Measurements from ENCODE around the gene PGBD2.

Gene PGBD2

GRCh38 chr1:248890549-248891498 lies 15.2 kb upstream of the PGBD2 start:
- H3K36me3 ChIP-seq (ENCODE audit: control insufficient read depth, insufficient read depth, low read length) = no peaks in the 10 kb centered on the region
- no peaks in the 10 kb centered on the region for H3K9me3 ChIP-seq (ENCODE audit: control insufficient read depth, insufficient read depth, low read length)
- DNase-seq (ENCODE audit: low read depth, low spot score) = no peak
- 100% methylated on average over 5 of the region's 9 CpGs for whole genome bisulfite sequencing (ENCODE audit: insufficient coverage, insufficient read length)
- no peak overlapping the region for H3K27ac ChIP-seq (ENCODE audit: low read length)
- no peaks in the 10 kb centered on the region for H3K27me3 ChIP-seq (ENCODE audit: control insufficient read depth, insufficient read depth, low read length)
- H3K4me3 ChIP-seq (ENCODE audit: low read length) = no peak overlapping the region
- H3K4me1 ChIP-seq (ENCODE audit: control insufficient read depth, insufficient read depth, low read length) = no peaks in the 10 kb centered on the region

GRCh38 chr1:248891758-248892157 lies 14.3 kb upstream of the PGBD2 start:
- Histone ChIP-seq H3K4me1 (ENCODE audit: control insufficient read depth, insufficient read depth, low read length) (no peaks in the 10 kb centered on the region), H3K36me3 (ENCODE audit: control insufficient read depth, insufficient read depth, low read length) (no peaks in the 10 kb centered on the region), H3K4me3 (ENCODE audit: low read length) (no peak overlapping the region), H3K27ac (ENCODE audit: low read length) (no peak overlapping the region), H3K27me3 (ENCODE audit: control insufficient read depth, insufficient read depth, low read length) (no peaks in the 10 kb centered on the region), H3K9me3 (ENCODE audit: control insufficient read depth, insufficient read depth, low read length) (no peaks in the 10 kb centered on the region)
- no peak for DNase-seq (ENCODE audit: low read depth, low spot score)
- WGBS (ENCODE audit: insufficient coverage, insufficient read length) = no CpG with 5 or more reads among the region's 2 CpGs

GRCh38 chr1:248892590-248892989 lies 13.4 kb upstream of the PGBD2 start:
- no CpG with 5 or more reads among the region's 1 CpG for WGBS (ENCODE audit: insufficient coverage, insufficient read length)
- Histone ChIP-seq H3K36me3 (ENCODE audit: control insufficient read depth, insufficient read depth, low read length) (no peaks in the 10 kb centered on the region), H3K4me3 (ENCODE audit: low read length) (no peak overlapping the region), H3K27me3 (ENCODE audit: control insufficient read depth, insufficient read depth, low read length) (no peaks in the 10 kb centered on the region), H3K9me3 (ENCODE audit: control insufficient read depth, insufficient read depth, low read length) (no peaks in the 10 kb centered on the region), H3K27ac (ENCODE audit: low read length) (no peak overlapping the region), H3K4me1 (ENCODE audit: control insufficient read depth, insufficient read depth, low read length) (no peaks in the 10 kb centered on the region)
- DNase-seq (ENCODE audit: low read depth, low spot score) = no peak

DNA sequence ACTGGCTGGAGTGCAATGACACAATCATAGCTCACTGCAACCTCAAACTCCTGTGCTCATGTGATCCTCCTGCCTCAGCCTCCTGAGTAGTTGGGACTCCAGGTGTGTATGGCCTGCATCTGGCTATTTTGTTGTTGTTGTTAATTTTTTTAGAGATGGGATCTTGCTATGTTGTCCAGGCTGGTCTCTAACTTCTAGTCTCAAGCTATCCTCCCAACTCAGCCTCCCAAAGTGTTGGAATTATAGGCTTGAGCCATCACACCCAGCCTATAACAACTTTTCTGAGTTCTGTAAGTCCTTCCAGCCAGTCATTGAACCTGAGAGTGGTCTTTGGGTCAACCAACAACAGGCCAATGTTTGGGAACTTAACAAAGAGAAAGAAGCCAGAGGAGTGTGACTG lies 11.2 kb upstream of the PGBD2 start:
- H3K36me3 ChIP-seq (ENCODE audit: control insufficient read depth, insufficient read depth, low read length) = no peaks in the 10 kb centered on the region
- H3K4me3 ChIP-seq (ENCODE audit: low read length) = no peak overlapping the region
- no peaks in the 10 kb centered on the region for H3K4me1 ChIP-seq (ENCODE audit: control insufficient read depth, insufficient read depth, low read length)
- no peak for DNase-seq (ENCODE audit: low read depth, low spot score)
- no peaks in the 10 kb centered on the region for H3K9me3 ChIP-seq (ENCODE audit: control insufficient read depth, insufficient read depth, low read length)
- no peak overlapping the region for H3K27ac ChIP-seq (ENCODE audit: low read length)
- no peaks in the 10 kb centered on the region for H3K27me3 ChIP-seq (ENCODE audit: control insufficient read depth, insufficient read depth, low read length)

GRCh38 chr1:248897412-248898337 lies 8.4 kb upstream of the PGBD2 start:
- Histone ChIP-seq H3K4me1 (ENCODE audit: control insufficient read depth, insufficient read depth, low read length) (no peaks in the 10 kb centered on the region), H3K27ac (ENCODE audit: low read length) (no peak overlapping the region), H3K27me3 (ENCODE audit: control insufficient read depth, insufficient read depth, low read length) (no peaks in the 10 kb centered on the region), H3K9me3 (ENCODE audit: control insufficient read depth, insufficient read depth, low read length) (no peaks in the 10 kb centered on the region), H3K4me3 (ENCODE audit: low read length) (no peak overlapping the region), H3K36me3 (ENCODE audit: control insufficient read depth, insufficient read depth, low read length) (no peaks in the 10 kb centered on the region)
- WGBS (ENCODE audit: insufficient coverage, insufficient read length) = no CpG with 5 or more reads among the region's 9 CpGs
- DNase-seq (ENCODE audit: low read depth, low spot score) = no peak

DNA sequence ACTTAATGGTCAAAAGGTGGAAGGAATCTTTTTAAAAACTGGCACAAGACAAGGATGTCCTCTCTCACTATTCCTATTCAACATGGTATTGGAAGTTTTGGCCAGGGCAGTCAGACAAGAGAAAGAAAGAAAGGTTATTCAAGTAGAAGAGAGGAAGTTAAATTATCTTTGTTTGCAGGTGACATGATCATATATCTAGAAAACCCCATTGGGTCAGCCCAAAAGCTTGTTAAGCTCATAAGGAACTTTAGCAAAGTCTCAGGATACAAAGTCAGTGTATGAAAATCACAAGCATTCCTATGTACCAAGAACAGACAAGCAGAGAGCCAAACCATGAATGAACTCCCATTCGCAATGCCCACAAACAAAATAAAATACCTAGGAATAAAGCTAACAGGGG lies 5.4 kb upstream of the PGBD2 start:
- no peak for DNase-seq (ENCODE audit: low read depth, low spot score)

DNA sequence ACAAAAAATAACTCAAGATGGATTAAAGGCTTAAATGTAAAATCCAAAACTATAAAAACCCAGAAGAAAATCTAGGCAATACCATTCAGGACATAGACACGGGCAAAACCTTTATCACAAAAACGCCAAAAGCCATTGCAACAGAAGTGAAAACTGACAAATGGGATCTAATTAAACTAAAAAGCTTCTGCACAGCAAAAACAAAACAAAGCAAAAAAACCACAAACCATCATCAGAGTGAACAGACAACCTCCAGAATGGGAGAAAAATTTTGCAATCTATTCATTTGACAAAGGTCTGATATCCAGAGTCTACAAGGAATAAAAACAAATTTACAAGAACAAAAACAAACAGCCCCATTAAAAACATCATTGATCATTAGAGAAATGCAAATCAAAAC lies 4.5 kb upstream of the PGBD2 start:
- no CpG with 5 or more reads among the region's 2 CpGs for WGBS (ENCODE audit: insufficient coverage, insufficient read length)
- no peak for DNase-seq (ENCODE audit: low read depth, low spot score)
- no peaks in the 10 kb centered on the region for H3K36me3 ChIP-seq (ENCODE audit: control insufficient read depth, insufficient read depth, low read length)
- no peaks in the 10 kb centered on the region for H3K4me1 ChIP-seq (ENCODE audit: control insufficient read depth, insufficient read depth, low read length)
- H3K9me3 ChIP-seq (ENCODE audit: control insufficient read depth, insufficient read depth, low read length) = no peaks in the 10 kb centered on the region
- H3K27ac ChIP-seq (ENCODE audit: low read length) = no peak overlapping the region
- no peak overlapping the region for H3K4me3 ChIP-seq (ENCODE audit: low read length)
- H3K27me3 ChIP-seq (ENCODE audit: control insufficient read depth, insufficient read depth, low read length) = no peaks in the 10 kb centered on the region

More for the DNA sequence above, 5.4 kb upstream of the PGBD2 start:
- no peaks in the 10 kb centered on the region for H3K27me3 ChIP-seq (ENCODE audit: control insufficient read depth, insufficient read depth, low read length)
- WGBS (ENCODE audit: insufficient coverage, insufficient read length) = no CpG with 5 or more reads among the region's 1 CpG
- H3K9me3 ChIP-seq (ENCODE audit: control insufficient read depth, insufficient read depth, low read length) = no peaks in the 10 kb centered on the region
- no peaks in the 10 kb centered on the region for H3K36me3 ChIP-seq (ENCODE audit: control insufficient read depth, insufficient read depth, low read length)
- no peak overlapping the region for H3K4me3 ChIP-seq (ENCODE audit: low read length)
- H3K4me1 ChIP-seq (ENCODE audit: control insufficient read depth, insufficient read depth, low read length) = no peaks in the 10 kb centered on the region
- no peak overlapping the region for H3K27ac ChIP-seq (ENCODE audit: low read length)

DNA sequence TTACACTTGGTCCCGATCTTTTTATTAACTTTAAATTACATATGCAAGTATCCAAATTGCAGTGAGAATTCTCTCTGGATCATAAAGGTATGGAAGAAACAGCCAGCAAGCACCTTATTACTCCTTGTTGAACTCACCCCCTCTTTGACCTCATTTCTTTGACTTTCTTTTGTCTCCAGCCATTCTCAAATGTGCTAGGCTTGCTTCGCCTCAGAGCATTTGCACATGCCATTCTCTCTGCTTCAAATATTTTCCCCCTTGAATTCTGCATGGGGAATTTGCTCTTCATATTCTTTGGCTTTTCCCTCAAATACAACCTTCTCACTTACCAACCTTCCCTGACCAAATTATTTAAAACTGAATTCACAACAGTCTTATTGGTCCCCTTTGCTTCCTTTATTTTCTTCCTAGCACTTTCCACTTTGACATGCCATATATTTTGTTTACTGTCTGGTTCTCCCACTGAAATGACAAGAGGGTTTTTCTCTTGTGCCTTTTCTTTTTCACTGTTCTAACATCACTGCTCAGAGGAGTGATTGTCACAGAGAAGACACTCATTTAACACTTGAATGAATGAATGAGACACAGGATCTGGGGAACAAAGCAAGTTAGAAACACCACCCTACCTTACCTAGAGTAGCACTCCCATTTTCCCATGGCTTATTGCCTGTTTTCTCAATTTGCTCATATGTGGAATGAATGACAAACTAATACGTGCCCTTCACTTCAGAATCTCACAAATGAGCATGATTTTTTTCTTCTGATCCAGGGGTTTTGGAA lies 1.4 kb upstream of the PGBD2 start:
- Histone ChIP-seq H3K4me3 (ENCODE audit: low read length) (no peak overlapping the region), H3K27ac (ENCODE audit: low read length) (no peak overlapping the region), H3K4me1 (ENCODE audit: control insufficient read depth, insufficient read depth, low read length) (0 out of 2 replicates have a peak, but pooled peaks cover 1% of the 10 kb centered on the region), H3K9me3 (ENCODE audit: control insufficient read depth, insufficient read depth, low read length) (no peaks in the 10 kb centered on the region), H3K36me3 (ENCODE audit: control insufficient read depth, insufficient read depth, low read length) (no peaks in the 10 kb centered on the region), H3K27me3 (ENCODE audit: control insufficient read depth, insufficient read depth, low read length) (no peaks in the 10 kb centered on the region)
- no peak for DNase-seq (ENCODE audit: low read depth, low spot score)
- WGBS (ENCODE audit: insufficient coverage, insufficient read length) = no CpG with 5 or more reads among the region's 3 CpGs

DNA sequence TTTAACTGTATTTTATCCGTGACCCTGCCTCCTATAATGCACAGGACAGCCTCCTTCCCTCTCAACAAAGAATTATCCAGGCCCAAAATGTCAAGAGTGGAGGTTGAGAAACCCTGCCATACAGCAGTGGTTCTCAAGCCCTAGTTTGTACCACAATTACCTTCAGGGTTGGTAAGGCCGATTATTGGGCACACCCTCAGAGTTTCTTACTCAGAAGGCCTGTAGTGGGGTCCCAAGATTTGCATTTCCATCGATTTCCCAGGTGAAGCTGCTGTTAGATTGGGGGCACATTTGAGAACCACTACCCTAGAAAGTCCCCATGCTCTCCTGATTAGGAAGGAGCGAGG lies 400 bp upstream of the PGBD2 start:
- no CpG with 5 or more reads among the region's 4 CpGs for WGBS (ENCODE audit: insufficient coverage, insufficient read length)
- Histone ChIP-seq H3K9me3 (ENCODE audit: control insufficient read depth, insufficient read depth, low read length) (no peaks in the 10 kb centered on the region), H3K36me3 (ENCODE audit: control insufficient read depth, insufficient read depth, low read length) (no peaks in the 10 kb centered on the region), H3K4me3 (ENCODE audit: low read length) (peak overlapping the region; percentile 19; the same call in 1 of the 2 replicates), H3K27me3 (ENCODE audit: control insufficient read depth, insufficient read depth, low read length) (no peaks in the 10 kb centered on the region), H3K4me1 (ENCODE audit: control insufficient read depth, insufficient read depth, low read length) (0 out of 2 replicates have a peak, but pooled peaks cover 1% of the 10 kb centered on the region), H3K27ac (ENCODE audit: low read length) (no peak overlapping the region)
- no peak for DNase-seq (ENCODE audit: low read depth, low spot score)
